PFSK-1 (cell line): Measurements from ENCODE around the gene C16orf78.

Source experiments
- POLR2AphosphoS5 ChIP-seq: IDR thresholded peaks from 2 replicates; pipeline ENCODE4 v1.6.1; 2012; ENCODE audit warnings: low read depth, mild to moderate bottlenecking, control low read depth, low read length, moderate library complexity
- TAF1 ChIP-seq: IDR thresholded peaks from 2 replicates; pipeline ENCODE4 v1.6.1; 2012; ENCODE audit warnings: low read length, control low read depth, borderline replicate concordance; ENCODE audit not compliant: insufficient read depth
- TF ChIP-seq, protein P1 (sequence below), 2 experiments: IDR thresholded peaks; 2 replicates each; pipeline versions ENCODE4 v1.6.1 to v1.8.0; 2011 to 2012; ENCODE audit warnings: low read depth in 2 of 2, low read length in 2 of 2, control low read depth in 1 of 2, inconsistent platforms in 1 of 2, mild to moderate bottlenecking in 1 of 2, moderate library complexity in 1 of 2; ENCODE audit not compliant: insufficient read depth in 1 of 2

DNA sequence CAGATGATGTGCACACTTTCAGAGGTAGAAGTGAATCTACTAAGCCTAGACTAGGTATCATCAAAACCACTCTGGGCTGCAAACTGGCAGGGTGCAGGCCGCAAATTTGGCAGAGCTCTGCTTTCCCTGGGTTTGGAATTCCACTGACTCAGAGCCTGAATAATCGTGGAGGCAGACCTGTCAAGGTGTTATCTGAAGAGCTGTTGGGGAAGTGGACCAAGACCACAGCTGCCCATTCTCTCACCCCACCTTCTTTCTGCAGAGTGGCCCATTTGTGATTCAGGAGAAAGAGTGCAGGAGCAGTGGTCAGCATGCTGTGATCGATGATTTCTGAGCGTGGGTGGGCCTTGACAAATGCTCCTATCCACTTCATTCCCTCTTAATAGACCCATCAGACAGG is 46.1 kb upstream of the C16orf78 start:
- TF ChIP-seq POLR2AphosphoS5 (no peak), TAF1 (no peak)
- TF ChIP-seq, protein P1, sequence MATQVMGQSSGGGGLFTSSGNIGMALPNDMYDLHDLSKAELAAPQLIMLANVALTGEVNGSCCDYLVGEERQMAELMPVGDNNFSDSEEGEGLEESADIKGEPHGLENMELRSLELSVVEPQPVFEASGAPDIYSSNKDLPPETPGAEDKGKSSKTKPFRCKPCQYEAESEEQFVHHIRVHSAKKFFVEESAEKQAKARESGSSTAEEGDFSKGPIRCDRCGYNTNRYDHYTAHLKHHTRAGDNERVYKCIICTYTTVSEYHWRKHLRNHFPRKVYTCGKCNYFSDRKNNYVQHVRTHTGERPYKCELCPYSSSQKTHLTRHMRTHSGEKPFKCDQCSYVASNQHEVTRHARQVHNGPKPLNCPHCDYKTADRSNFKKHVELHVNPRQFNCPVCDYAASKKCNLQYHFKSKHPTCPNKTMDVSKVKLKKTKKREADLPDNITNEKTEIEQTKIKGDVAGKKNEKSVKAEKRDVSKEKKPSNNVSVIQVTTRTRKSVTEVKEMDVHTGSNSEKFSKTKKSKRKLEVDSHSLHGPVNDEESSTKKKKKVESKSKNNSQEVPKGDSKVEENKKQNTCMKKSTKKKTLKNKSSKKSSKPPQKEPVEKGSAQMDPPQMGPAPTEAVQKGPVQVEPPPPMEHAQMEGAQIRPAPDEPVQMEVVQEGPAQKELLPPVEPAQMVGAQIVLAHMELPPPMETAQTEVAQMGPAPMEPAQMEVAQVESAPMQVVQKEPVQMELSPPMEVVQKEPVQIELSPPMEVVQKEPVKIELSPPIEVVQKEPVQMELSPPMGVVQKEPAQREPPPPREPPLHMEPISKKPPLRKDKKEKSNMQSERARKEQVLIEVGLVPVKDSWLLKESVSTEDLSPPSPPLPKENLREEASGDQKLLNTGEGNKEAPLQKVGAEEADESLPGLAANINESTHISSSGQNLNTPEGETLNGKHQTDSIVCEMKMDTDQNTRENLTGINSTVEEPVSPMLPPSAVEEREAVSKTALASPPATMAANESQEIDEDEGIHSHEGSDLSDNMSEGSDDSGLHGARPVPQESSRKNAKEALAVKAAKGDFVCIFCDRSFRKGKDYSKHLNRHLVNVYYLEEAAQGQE (IDR thresholded peaks at IDR 0.05; ENCODE audit: insufficient read depth in 1 of 2, low read depth in 2 of 2, low read length in 2 of 2), result no peak
